ENCODE measurements around the gene CTIF. TPM values are rescaled to one million over a fixed set of nuclear protein-coding genes. Genes with fewer than 3 reads are reported as not detected.

CTIF gene
- total RNA-seq, 2 experiments from 2014 or later: 5.7 to 5.9 TPM

DNA sequence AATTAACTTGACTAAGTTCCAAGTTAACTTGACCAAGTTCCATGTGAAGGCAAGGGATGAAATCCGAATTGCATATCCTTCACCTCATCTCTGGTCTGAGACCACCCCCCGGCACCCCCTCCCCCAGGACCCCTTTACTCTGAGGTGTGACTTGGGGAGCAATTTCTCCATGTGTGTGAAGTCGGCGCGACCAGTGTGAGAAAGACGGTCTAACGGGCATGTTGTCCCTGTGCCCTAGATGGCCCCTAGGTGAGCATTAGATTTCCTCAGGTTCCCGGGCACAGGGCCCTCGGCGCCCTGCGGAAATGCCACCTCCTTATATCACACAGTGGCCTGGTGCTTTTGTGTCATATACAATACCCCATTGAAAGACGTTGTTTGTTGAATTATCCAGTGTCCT is 137.1 kb downstream of the CTIF start:
- no peak overlapping the region for H3K4me3 Mint-ChIP-seq
- DNase-seq (no peak), ATAC-seq (no peak)
- CTCF ChIA-PET: interaction anchor here (0.6 to 2.1 kb wide), 17 partner anchors 8 to 789 kb away, joined by 3 to 10 read pairs (median 3); no protein-coding TSS in a partner anchor
- H3K9me3 Mint-ChIP-seq (ENCODE audit: low read depth): peaks cover 2% of the 10 kb centered on the region
- no peak overlapping the region for H3K27ac Mint-ChIP-seq
- H3K4me1 Mint-ChIP-seq: peaks cover 6% of the 10 kb centered on the region
- H3K27me3 Mint-ChIP-seq: no peaks in the 10 kb centered on the region
- peaks cover 5% of the 10 kb centered on the region for H3K36me3 Mint-ChIP-seq

- no peak for ATAC-seq
- CTCF ChIA-PET: interaction anchor here (0.6 to 1.9 kb wide), 16 partner anchors 9 to 788 kb away, joined by 3 to 9 read pairs (median 3); no protein-coding TSS in a partner anchor
- peaks cover 1% of the 10 kb centered on the region for H3K9me3 Mint-ChIP-seq (ENCODE audit: low read depth)
- no peak overlapping the region for H3K27ac Mint-ChIP-seq
- H3K27me3 Mint-ChIP-seq: no peaks in the 10 kb centered on the region
- peaks cover 6% of the 10 kb centered on the region for H3K4me1 Mint-ChIP-seq
- H3K4me3 Mint-ChIP-seq: no peak overlapping the region
- DNase-seq: no peak
- peaks cover 3% of the 10 kb centered on the region for H3K36me3 Mint-ChIP-seq
Measured at GRCh38 chr18:48676346-48676745, 137.5 kb downstream of the CTIF start.

DNA sequence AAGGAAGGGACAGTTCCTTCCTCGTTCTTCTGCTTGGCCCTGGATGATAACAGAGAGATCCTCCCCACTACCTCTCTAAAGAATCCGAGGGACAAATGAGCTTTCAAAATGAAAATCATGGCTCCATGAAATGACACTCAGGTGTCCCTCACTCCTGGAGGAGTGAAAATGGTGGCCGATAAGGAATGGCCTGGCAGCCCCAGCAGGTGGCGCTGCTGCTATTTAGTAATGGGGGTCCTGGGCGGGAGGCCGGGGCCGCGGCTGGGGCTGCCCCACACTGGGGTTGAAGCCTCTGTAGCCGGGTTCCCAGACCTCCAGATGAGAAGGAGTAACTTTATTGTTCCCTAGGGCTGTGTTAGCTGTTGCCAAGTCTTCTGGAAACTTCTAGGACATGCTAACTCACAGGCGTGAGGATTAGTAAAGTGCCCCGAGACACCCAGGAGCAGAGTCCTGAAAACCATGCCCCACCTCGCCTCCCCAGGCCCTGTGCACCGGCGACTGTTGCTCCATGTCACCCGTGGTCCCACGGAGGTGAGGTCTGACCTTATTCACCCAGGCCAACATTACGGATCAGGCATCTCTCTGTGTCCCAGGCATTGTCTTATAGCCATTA is 138.0 kb downstream of the CTIF start:
- CTCF ChIA-PET: interaction anchor here (0.7 to 1.9 kb wide), 12 partner anchors 8 to 763 kb away, joined by 3 to 9 read pairs (median 3); no protein-coding TSS in a partner anchor
- Mint-ChIP-seq H3K27ac (no peak overlapping the region), H3K4me1 (peaks cover 6% of the 10 kb centered on the region), H3K36me3 (no peaks in the 10 kb centered on the region), H3K4me3 (no peak overlapping the region), H3K27me3 (no peaks in the 10 kb centered on the region), H3K9me3 (ENCODE audit: low read depth) (no peaks in the 10 kb centered on the region)
- ATAC-seq: peak; percentile 62
- DNase-seq: peak; percentile 78

DNA sequence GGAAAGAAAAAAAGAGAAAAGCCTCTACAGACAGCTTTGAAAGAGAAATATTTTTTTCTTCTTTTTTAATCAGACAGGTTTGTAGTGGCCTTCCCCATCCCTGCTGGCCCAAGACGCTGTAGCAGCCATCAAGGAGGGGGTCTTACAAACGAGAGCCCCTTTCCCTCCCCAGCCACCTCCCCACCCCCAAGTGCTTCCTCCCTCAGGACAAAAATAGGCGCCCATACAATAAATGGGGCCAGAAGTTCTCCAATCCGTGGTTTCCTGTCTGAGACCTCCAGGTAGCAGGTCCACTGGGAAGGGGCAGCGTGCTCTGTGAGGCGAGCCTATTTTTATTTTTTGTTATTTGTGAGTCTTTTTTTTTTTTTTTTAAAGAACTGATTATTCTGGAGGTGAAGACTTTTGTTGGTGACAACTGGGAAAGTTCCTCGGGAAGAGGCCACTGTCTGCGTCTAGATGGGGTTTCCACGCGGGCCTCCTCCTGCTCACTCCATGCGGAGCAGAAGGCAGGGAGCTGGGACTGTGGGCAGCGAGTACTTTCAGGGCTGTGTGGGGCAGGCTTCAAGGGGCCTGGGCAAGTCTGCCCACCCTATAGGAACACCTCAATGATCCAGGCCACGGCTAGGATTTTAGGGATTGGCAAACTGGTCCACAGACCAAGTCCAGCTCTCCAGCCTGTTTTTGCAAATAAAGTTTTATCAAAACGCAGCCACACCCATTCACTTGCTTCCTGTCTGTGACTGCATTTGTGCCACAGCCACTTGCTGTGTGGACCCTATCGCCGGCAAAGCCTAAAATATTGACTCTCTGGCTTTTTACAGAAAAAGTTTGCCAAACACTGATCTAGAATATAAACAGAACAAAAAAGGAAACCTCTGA is 139.6 kb downstream of the CTIF start:
- H3K9me3 Mint-ChIP-seq (ENCODE audit: low read depth): no peaks in the 10 kb centered on the region
- CTCF ChIA-PET: interaction anchor here (1.2 to 1.9 kb wide), 2 partner anchors 9 to 11 kb away, joined by 3 to 5 read pairs; no protein-coding TSS in a partner anchor
- H3K4me1 Mint-ChIP-seq: peaks cover 6% of the 10 kb centered on the region
- no peaks in the 10 kb centered on the region for H3K27me3 Mint-ChIP-seq
- no peak for DNase-seq
- H3K27ac Mint-ChIP-seq: no peak overlapping the region
- no peak overlapping the region for H3K4me3 Mint-ChIP-seq
- ATAC-seq: no peak
- H3K36me3 Mint-ChIP-seq: no peaks in the 10 kb centered on the region

DNA sequence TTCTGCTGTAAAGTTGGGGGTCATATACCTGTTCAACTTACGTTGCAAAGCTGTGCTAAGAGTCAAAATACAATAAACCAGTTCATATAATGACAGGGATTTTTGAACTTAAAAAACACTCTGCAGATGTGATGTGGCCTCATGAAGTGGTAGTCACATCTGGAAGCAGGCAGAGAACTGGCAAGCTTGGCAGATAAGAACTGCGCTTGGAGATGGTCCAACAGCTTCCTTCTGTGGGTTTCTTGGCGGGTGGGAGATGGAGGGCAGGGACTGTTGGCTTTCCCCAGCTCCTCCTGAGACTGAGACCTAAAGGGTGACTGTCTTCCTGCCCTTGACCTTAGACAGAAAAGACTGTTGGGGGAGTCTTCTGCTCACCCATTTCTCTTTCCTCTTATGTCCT is 140.4 kb downstream of the CTIF start:
- H3K27me3 Mint-ChIP-seq: no peaks in the 10 kb centered on the region
- H3K4me3 Mint-ChIP-seq: no peak overlapping the region
- CTCF ChIA-PET: interaction anchor here (1.9 kb wide), 1 partner anchor 8 kb away, joined by 5 read pairs; no protein-coding TSS in a partner anchor
- H3K27ac Mint-ChIP-seq: no peak overlapping the region
- DNase-seq: no peak
- no peak for ATAC-seq
- no peaks in the 10 kb centered on the region for H3K9me3 Mint-ChIP-seq (ENCODE audit: low read depth)
- no peaks in the 10 kb centered on the region for H3K36me3 Mint-ChIP-seq
- peaks cover 6% of the 10 kb centered on the region for H3K4me1 Mint-ChIP-seq

DNA sequence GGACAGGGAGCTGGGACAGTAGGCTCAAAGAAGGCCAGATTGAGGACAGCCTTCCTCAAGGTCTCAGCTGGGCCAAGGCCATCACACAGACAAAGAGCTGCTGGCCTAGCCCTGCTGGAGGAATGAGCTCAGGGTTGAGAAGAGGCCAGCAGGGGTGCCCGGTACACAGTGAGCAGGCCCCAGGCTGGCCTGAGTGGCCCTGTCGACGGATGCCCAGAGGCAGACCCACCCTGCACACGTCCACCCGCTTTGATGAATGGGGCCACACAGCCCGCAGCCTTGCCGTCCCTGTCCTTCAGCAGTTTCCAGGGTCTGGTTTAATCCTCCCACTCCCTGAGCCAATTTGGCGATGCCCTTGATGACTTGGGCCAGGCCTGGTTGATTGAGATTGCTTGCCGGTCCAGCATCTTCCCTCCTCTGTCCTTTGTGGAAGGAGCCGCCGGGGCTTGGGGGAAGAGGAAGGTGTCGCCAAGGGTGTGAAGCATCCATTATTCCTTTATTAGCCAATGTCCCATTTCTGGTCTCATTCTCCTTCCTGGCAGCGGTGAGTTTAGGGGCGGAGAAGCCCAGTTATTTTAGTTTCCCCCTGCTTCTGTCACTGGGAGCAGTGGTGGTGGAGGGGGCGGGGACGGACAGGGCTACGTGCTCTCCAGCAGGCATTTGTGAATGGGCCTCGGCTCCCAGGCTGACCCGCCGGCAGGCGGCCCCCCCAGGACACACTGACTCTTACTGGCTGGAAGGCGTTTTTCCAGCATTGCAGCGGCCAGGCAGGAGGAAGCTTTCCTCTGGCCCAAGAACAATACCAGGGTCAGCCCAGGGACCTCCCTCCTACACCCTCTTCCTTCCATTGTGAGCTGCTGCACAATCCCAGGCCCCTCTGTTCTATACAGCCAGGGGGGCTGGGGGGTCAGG is 141.8 kb downstream of the CTIF start:
- H3K9me3 Mint-ChIP-seq (ENCODE audit: low read depth): no peaks in the 10 kb centered on the region
- no peaks in the 10 kb centered on the region for H3K36me3 Mint-ChIP-seq
- H3K4me1 Mint-ChIP-seq: peaks cover 4% of the 10 kb centered on the region
- no peak for ATAC-seq
- H3K4me3 Mint-ChIP-seq: no peak overlapping the region
- no peak for DNase-seq
- CTCF ChIA-PET: interaction anchor here (1.4 kb wide), 1 partner anchor 16 kb away, joined by 3 read pairs; no protein-coding TSS in a partner anchor
- H3K27me3 Mint-ChIP-seq: no peaks in the 10 kb centered on the region
- H3K27ac Mint-ChIP-seq: no peak overlapping the region

GRCh38 chr18:48682768-48683167 is 143.9 kb downstream of the CTIF start:
- DNase-seq (no peak), ATAC-seq (no peak)
- CTCF ChIA-PET: interaction anchor here (0.6 to 1.3 kb wide), 2 partner anchors 7 to 8 kb away, joined by 3 to 4 read pairs; no protein-coding TSS in a partner anchor
- H3K36me3 Mint-ChIP-seq: no peaks in the 10 kb centered on the region
- H3K4me1 Mint-ChIP-seq: peaks cover 2% of the 10 kb centered on the region
- H3K4me3 Mint-ChIP-seq: no peak overlapping the region
- H3K27me3 Mint-ChIP-seq: no peaks in the 10 kb centered on the region
- H3K27ac Mint-ChIP-seq: no peak overlapping the region
- no peaks in the 10 kb centered on the region for H3K9me3 Mint-ChIP-seq (ENCODE audit: low read depth)

DNA sequence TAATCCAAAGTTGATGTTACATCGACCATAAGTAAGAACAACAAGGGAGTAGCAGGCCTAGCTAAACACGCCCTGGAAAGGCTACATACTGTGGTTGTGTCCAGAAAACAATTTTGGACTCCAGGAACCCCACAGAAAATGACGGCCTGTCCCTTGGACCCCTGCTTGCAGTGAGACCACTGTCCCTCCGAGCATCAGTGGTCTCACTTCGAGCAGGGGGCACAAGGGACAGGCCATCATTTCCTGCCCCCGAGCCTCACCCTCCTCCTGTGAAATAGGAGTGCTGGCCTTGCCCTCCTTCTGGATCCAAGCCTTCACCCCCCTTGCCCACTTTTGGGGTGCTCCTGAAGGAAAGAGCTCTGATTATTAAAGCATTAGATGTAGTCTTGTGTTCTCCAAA is 144.4 kb downstream of the CTIF start:
- no peak for DNase-seq
- Mint-ChIP-seq H3K36me3 (no peaks in the 10 kb centered on the region), H3K4me1 (peaks cover 2% of the 10 kb centered on the region), H3K9me3 (ENCODE audit: low read depth) (no peaks in the 10 kb centered on the region), H3K4me3 (no peak overlapping the region), H3K27ac (no peak overlapping the region), H3K27me3 (no peaks in the 10 kb centered on the region)
- no peak for ATAC-seq
- CTCF ChIA-PET: interaction anchor here (0.6 to 1.3 kb wide), 3 partner anchors 8 to 9 kb away, joined by 3 to 4 read pairs (median 3); no protein-coding TSS in a partner anchor

- ATAC-seq (no peak), DNase-seq (no peak)
- Mint-ChIP-seq H3K4me1 (peaks cover 2% of the 10 kb centered on the region), H3K9me3 (ENCODE audit: low read depth) (no peaks in the 10 kb centered on the region), H3K27me3 (no peaks in the 10 kb centered on the region), H3K27ac (no peak overlapping the region), H3K4me3 (no peak overlapping the region), H3K36me3 (no peaks in the 10 kb centered on the region)
- CTCF ChIA-PET: interaction anchor here (0.6 to 1.3 kb wide), 3 partner anchors 8 to 9 kb away, joined by 3 to 4 read pairs (median 3); no protein-coding TSS in a partner anchor
Measured at GRCh38 chr18:48683661-48684060, 144.8 kb downstream of the CTIF start.

GRCh38 chr18:48687346-48688042 is 148.7 kb downstream of the CTIF start:
- CTCF ChIA-PET: interaction anchor here (0.7 to 1.3 kb wide), 3 partner anchors 9 to 12 kb away, joined by 3 to 5 read pairs (median 4); no protein-coding TSS in a partner anchor
- no peaks in the 10 kb centered on the region for H3K36me3 Mint-ChIP-seq
- H3K4me1 Mint-ChIP-seq: no peaks in the 10 kb centered on the region
- no peak overlapping the region for H3K27ac Mint-ChIP-seq
- no peaks in the 10 kb centered on the region for H3K9me3 Mint-ChIP-seq (ENCODE audit: low read depth)
- ATAC-seq (no peak), DNase-seq (no peak)
- no peak overlapping the region for H3K4me3 Mint-ChIP-seq
- peaks cover 2% of the 10 kb centered on the region for H3K27me3 Mint-ChIP-seq

DNA sequence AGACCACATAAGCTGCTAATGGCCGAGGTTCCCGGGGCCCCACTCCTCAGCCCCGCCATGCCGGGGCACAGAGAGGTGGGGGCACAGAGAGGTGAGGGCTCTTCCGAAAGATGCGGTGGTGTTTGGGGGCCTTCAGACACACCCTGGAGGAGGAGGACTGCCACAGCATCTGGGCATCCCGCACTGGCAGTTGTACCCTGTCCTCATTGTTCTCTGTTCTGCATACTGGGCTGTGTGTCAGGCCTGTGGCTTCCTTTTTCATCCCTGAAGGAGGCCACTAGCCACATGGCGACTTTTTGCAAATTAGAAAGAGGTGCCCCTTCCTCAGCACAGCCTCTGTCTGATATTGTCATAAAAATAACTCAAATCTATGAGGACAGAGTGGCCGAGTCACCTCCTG is 150.1 kb downstream of the CTIF start:
- Mint-ChIP-seq H3K4me3 (no peak overlapping the region), H3K4me1 (no peaks in the 10 kb centered on the region), H3K27ac (no peak overlapping the region), H3K27me3 (peaks cover 2% of the 10 kb centered on the region), H3K9me3 (ENCODE audit: low read depth) (no peaks in the 10 kb centered on the region), H3K36me3 (no peaks in the 10 kb centered on the region)
- DNase-seq (no peak), ATAC-seq (no peak)
- CTCF ChIA-PET: interaction anchor here (0.8 to 1.3 kb wide), 2 partner anchors 10 to 11 kb away, joined by 3 to 4 read pairs; no protein-coding TSS in a partner anchor

- Mint-ChIP-seq H3K4me1 (no peaks in the 10 kb centered on the region), H3K4me3 (no peak overlapping the region), H3K36me3 (no peaks in the 10 kb centered on the region), H3K27me3 (peaks cover 2% of the 10 kb centered on the region), H3K9me3 (ENCODE audit: low read depth) (no peaks in the 10 kb centered on the region), H3K27ac (no peak overlapping the region)
- CTCF ChIA-PET: interaction anchor here (0.8 kb wide), 1 partner anchor 12 kb away, joined by 3 read pairs; no protein-coding TSS in a partner anchor
- ATAC-seq: no peak
- no peak for DNase-seq
Measured at GRCh38 chr18:48689548-48689947, 150.7 kb downstream of the CTIF start.
